Right lobe of liver (tissue), 6 donors: ENCODE measurements around the gene MMGT1. TPM values are rescaled to one million over a fixed set of nuclear protein-coding genes. Genes with fewer than 3 reads are reported as not detected.
A peak's percentile ranks its signal among the peaks of the same experiment; 100 is the strongest.

ENCODE experiments used
- ATAC-seq, 4 donors: fragments of 200-7000 bp; cut with Tn5 transposase; one replicate each; pipeline ENCODE4 v1.9.1; 2020; ENCODE audit warnings: mild to moderate bottlenecking in 4 of 4, moderate library complexity in 4 of 4
- DNase-seq, 3 donors: peaks; one replicate each; pipeline ENCODE4 v3.0.0-alpha.2; 2020
- H3K27ac ChIP-seq, 3 donors: fragments of 200-600 bp; one replicate each; pipeline ENCODE4 v1.8.0; 2022
- H3K27me3 ChIP-seq, 2 donors: fragments of 200-600 bp; one replicate each; pipeline ENCODE4 v1.8.0; 2022
- H3K36me3 ChIP-seq, 4 donors: fragments of 200-600 bp; sonication (generic) in 1 of 4; one replicate each; pipeline versions ENCODE4 v1.5.1 to v1.8.0; 2017 to 2022; ENCODE audit warnings: control low read depth in 1 of 4
- H3K4me1 ChIP-seq, 4 donors: fragments of 200-600 bp; sonication (generic) in 1 of 4; one replicate each; pipeline versions ENCODE4 v1.5.1 to v1.8.0; 2017 to 2022; ENCODE audit warnings: control low read depth in 1 of 4
- H3K4me3 ChIP-seq, 3 donors: fragments of 200-600 bp; one replicate each; pipeline ENCODE4 v1.8.0; 2022
- H3K9me3 ChIP-seq, 4 donors: fragments of 200-600 bp; sonication (generic) in 1 of 4; one replicate each; pipeline versions ENCODE4 v1.5.1 to v1.8.0; 2017 to 2022; ENCODE audit warnings: control low read depth in 1 of 4
- CTCF ChIP-seq, 4 donors: fragments of 200-600 bp in 3 of 4; fragments of 450-650 bp in 1 of 4; IDR thresholded peaks; one replicate each; pipeline versions ENCODE4 v1.5.1 to v1.8.0; 2016 to 2022; ENCODE audit warnings: antibody characterized with exemption in 4 of 4, mild to moderate bottlenecking in 2 of 4
- POLR2A ChIP-seq: fragments of 450-650 bp; IDR thresholded peaks from one replicate; pipeline ENCODE4 v1.6.1; 2017; ENCODE audit warnings: antibody characterized with exemption, mild to moderate bottlenecking
- WGBS: methylation state at CpG from one replicate; pipeline ENCODE4 v1.1.6; 2018; ENCODE audit warnings: low coverage, low lambda C conversion rate; ENCODE audit not compliant: insufficient coverage; ENCODE audit errors: missing lambda C conversion rate; 5-methylcytosine and 5-hydroxymethylcytosine counted together
- intact Hi-C, 2 donors: fragments of 100-400 bp; cut with DNase I; formaldehyde crosslinking; loops; one replicate each; pipeline versions ENCODE4 v1.11.2 to v1.14.1; 2022
- total RNA-seq, 6 experiments: library from RNA; depleted of rRNA in 2 of 6; stranded (reverse); fragments of >200 nt in 2 of 6; fragmentation: NEBNext Ultra II Directional in 3 of 6; extraction: Animal tissue kit (Norgen Biotek cat#: 25700) in 3 of 6; gene quantifications; one replicate each; pipeline versions ENCODE4 v1.1.0 to v1.2.4, GENCODE V29; 2016 to 2023
- donor health status: DM: no; HTN: yes; CAD: no.
- donor health status: DM: no; HTN: no; CAD: no.
- donor health status: DM: no; HTN: no; CAD: no.
- donor health status: DM: no; HTN: yes; CAD: no.
- donor health status: DM: no; HTN: yes; CAD: no.

Gene MMGT1
- total RNA-seq, 6 experiments from 2014 or later: 4.4 to 7.4 (median 6.4) TPM

DNA sequence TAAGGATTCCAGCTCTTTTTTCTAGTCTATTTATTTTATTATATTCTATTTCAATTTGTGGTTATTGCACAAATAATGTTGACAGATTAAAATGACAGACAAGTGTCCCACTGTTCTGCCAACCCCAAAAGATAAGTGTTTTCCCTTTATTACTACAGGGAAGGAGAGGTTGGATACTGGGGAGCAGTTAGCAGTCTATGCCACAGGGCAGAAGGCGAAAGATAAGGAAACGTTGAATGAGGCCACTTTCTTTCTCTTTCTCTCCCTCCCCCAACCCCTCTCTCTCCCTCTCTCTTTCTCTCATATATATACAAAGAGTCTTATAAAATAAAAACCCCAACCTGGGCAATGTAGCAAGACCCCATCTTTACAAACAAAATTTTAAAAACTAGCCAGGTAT, 43.1 kb upstream of the MMGT1 start:
- Histone ChIP-seq H3K27ac (no peak overlapping the region), H3K4me1 (no peaks in the 10 kb centered on the region), H3K27me3 (no peaks in the 10 kb centered on the region), H3K36me3 (peaks cover 0 to 3% (median 0%) of the 10 kb centered on the region in 4 donors), H3K9me3 (no peaks in the 10 kb centered on the region), H3K4me3 (no peak overlapping the region)
- intact Hi-C loops: no loop called here
- TF ChIP-seq POLR2A (no peak), CTCF (IDR thresholded peaks at IDR 0.05) (no peak)
- WGBS: 49% methylated on average over 2 of the region's 2 CpGs
- DNase-seq (no peak), ATAC-seq (no peak)

DNA sequence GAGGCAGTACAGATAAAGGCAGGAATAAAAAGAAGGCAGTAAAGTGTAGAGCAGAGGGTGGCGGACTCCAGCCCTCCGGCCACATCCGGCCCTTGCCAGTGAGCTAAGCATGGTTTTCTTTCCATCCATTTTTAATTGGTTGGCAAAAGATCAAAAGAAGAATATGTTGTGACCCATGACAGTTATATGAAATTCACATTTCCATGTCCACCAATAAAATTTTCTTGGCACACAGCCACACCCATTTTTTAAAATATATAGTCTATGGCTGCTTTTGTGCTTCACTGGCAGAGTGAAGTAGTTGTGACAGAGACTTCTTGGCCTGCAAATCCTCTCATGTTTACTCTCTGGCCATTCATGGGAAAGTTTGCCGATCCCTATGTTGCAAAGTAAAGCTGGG, 41.2 kb upstream of the MMGT1 start:
- Histone ChIP-seq H3K36me3 (peaks cover 0 to 3% (median 0%) of the 10 kb centered on the region in 4 donors), H3K9me3 (no peaks in the 10 kb centered on the region), H3K27me3 (no peaks in the 10 kb centered on the region), H3K27ac (no peak overlapping the region), H3K4me1 (no peaks in the 10 kb centered on the region), H3K4me3 (no peak overlapping the region)
- 74% methylated on average over 4 of the region's 4 CpGs for WGBS
- intact Hi-C loops: no loop called here
- ATAC-seq (no peak), DNase-seq (no peak)
- TF ChIP-seq CTCF (IDR thresholded peaks at IDR 0.05) (no peak), POLR2A (no peak)

GRCh38 chrX:135988245-135988644, 14.5 kb upstream of the MMGT1 start:
- ATAC-seq (no peak), DNase-seq (no peak)
- Histone ChIP-seq H3K36me3 (no peaks in the 10 kb centered on the region), H3K27me3 (no peaks in the 10 kb centered on the region), H3K4me1 (peaks cover 0 to 6% (median 0%) of the 10 kb centered on the region in 4 donors), H3K9me3 (no peaks in the 10 kb centered on the region), H3K4me3 (no peak overlapping the region), H3K27ac (no peak overlapping the region)
- 85% methylated on average over 4 of the region's 4 CpGs for WGBS
- no peak for TF ChIP-seq CTCF (IDR thresholded peaks at IDR 0.05)
- TF ChIP-seq POLR2A: no peak
- intact Hi-C loops: no loop called here

GRCh38 chrX:135985973-135986310, 12.2 kb upstream of the MMGT1 start:
- H3K4me1 ChIP-seq: peaks cover 0 to 6% (median 0%) of the 10 kb centered on the region in 4 donors
- WGBS: 23% methylated on average over 15 of the region's 15 CpGs
- no peak for TF ChIP-seq CTCF (IDR thresholded peaks at IDR 0.05)
- no peak for TF ChIP-seq POLR2A
- H3K27me3 ChIP-seq: no peaks in the 10 kb centered on the region
- intact Hi-C loops: no loop called here
- H3K36me3 ChIP-seq: no peaks in the 10 kb centered on the region
- no peak overlapping the region for H3K27ac ChIP-seq
- H3K9me3 ChIP-seq: no peaks in the 10 kb centered on the region
- ATAC-seq (peak in 3 of 4 donors; percentile 8 to 43 (median 17)), DNase-seq (no peak)
- peak overlapping the region; percentile 66 to 75 (median 67) for H3K4me3 ChIP-seq
